HepG2 (cell line): ENCODE data around the gene TMEM53. TPM values are rescaled to one million over a fixed set of nuclear protein-coding genes. Genes with fewer than 3 reads are reported as not detected.

Source experiments
- HMGXB4 ChIP-seq, 2 experiments: sonication (generic) in 1 of 2; formaldehyde crosslinking in 1 of 2; IDR thresholded peaks; 2 replicates each; pipeline versions ENCODE4 v1.4.0 to v1.6.1; 2018 to 2020; ENCODE audit warnings: missing genetic modification reagents in 2 of 2, borderline replicate concordance in 1 of 2, low read depth in 1 of 2, mild to moderate bottlenecking in 1 of 2, missing biosample characterization in 1 of 2
- TEAD2 ChIP-seq: sonication (generic); formaldehyde crosslinking; IDR thresholded peaks from 2 replicates; pipeline ENCODE4 v1.9.0; 2021; ENCODE audit warnings: missing genetic modification reagents
- ZNF710 ChIP-seq: sonication (generic); formaldehyde crosslinking; IDR thresholded peaks from 2 replicates; pipeline ENCODE4 v1.5.0; 2020; ENCODE audit warnings: mild to moderate bottlenecking, missing genetic modification reagents, borderline replicate concordance
- ZNF770 ChIP-seq: sonication (generic); formaldehyde crosslinking; IDR thresholded peaks from 2 replicates; pipeline ENCODE4 v1.5.0; 2020; ENCODE audit warnings: mild to moderate bottlenecking, missing genetic modification reagents
- polyA plus RNA-seq, 8 experiments: library from polyadenylated mRNA; depleted of rRNA in 3 of 8; stranded (reverse) in 7 of 8; unstranded in 1 of 8; fragments of >200 nt; fragmentation: Illumina TruSeq in 4 of 8; extraction: Trizol in 4 of 8; gene quantifications; 2 replicates each; pipeline versions ENCODE4 v1.2.1 to v1.2.3, GENCODE V29; 2011 to 2016; ENCODE audit warnings: low read depth in 4 of 8, missing spikeins in 1 of 8, mixed read lengths in 1 of 8; ENCODE audit not compliant: insufficient read depth in 1 of 8
- total RNA-seq, 5 experiments: library from RNA; depleted of rRNA; stranded (reverse); fragments of >200 nt; fragmentation: Illumina TruSeq; extraction: Trizol; gene quantifications; 2 replicates each; pipeline ENCODE4 v1.2.3, GENCODE V29; 2016; ENCODE audit warnings: low read depth in 1 of 5

Gene TMEM53
- total and polyA plus RNA-seq, 2 of the 13 experiments (the other 11 are each of a cell fraction or from before 2014, with no cell fraction given), result 12.6 to 20.2 TPM

- TF ChIP-seq ZNF710 (CRISPR knock-in tag) (no peak), ZNF770 (CRISPR knock-in tag) (0 out of 2 replicates have a peak, but pooled peaks have one; percentile 19), HMGXB4 (CRISPR knock-in tag; IDR thresholded peaks at IDR 0.05; ENCODE audit: borderline replicate concordance in 1 of 2, low read depth in 1 of 2) (no peak), TEAD2 (no peak)
- TF ChIP-seq, all 625 proteins: peak for 3
Observed at GRCh38 chr1:44682883-44683265, 8.6 kb upstream of the TMEM53 start (continued).
